Caco-2 (cell line): ENCODE data around the gene SEBOX. TPM values are rescaled to one million over a fixed set of nuclear protein-coding genes. Genes with fewer than 3 reads are reported as not detected.

ENCODE experiments used
- BruUV-seq: library from RNA; stranded (reverse); fragments of 400-500 nt; replicated peaks from 2 replicates; lab custom pipeline; 2021; lab: Mats Ljungman, UMichigan
- CTCF ChIA-PET: fragments of 300-600 bp; sonication (Branson Sonifier 250); formaldehyde crosslinking; loops from one replicate; lab custom pipeline; 2022; ENCODE audit warnings: antibody characterized with exemption; lab: Charles Lee
- POLR2A ChIA-PET: fragments of 300-600 bp; sonication (Branson Sonifier 250); formaldehyde crosslinking; loops from one replicate; lab custom pipeline; 2022; ENCODE audit warnings: antibody characterized with exemption; lab: Charles Lee
- DNase-seq, 2 experiments: peaks; one replicate each; pipeline versions ENCODE4 v3.0.0 to v3.0.0-alpha.2; 2020 to 2022
- H3K27me3 ChIP-seq: replicated peaks from 2 replicates; pipeline ENCODE4 v1.6.0; 2011; ENCODE audit warnings: low read length; ENCODE audit not compliant: control insufficient read depth, insufficient read depth
- H3K36me3 ChIP-seq: 2 replicates; pipeline ENCODE4 v1.5.1; 2011; ENCODE audit warnings: low read length; ENCODE audit not compliant: control insufficient read depth, insufficient read depth
- H3K4me1 ChIP-seq: fragments of 250-450 bp; sonication (Bioruptor Pico); 2 replicates; pipeline ENCODE4 v1.5.1; 2020; ENCODE audit warnings: mild to moderate bottlenecking
- H3K4me3 ChIP-seq: 2 replicates; pipeline ENCODE4 v1.5.1; 2011; ENCODE audit warnings: low read depth, mild to moderate bottlenecking, control low read depth, low read length
- H3K9me3 ChIP-seq: fragments of 250-450 bp; sonication (Bioruptor Pico); 2 replicates; pipeline ENCODE4 v1.5.1; 2020; ENCODE audit warnings: mild to moderate bottlenecking, moderate library complexity
- H3K27ac Mint-ChIP-seq: one replicate; pipeline ENCODE4 v1.8.0; 2022; ENCODE audit warnings: mixed read lengths; ENCODE audit not compliant: unreplicated experiment
- H3K27me3 Mint-ChIP-seq: one replicate; pipeline ENCODE4 v1.8.0; 2022; ENCODE audit warnings: mixed read lengths; ENCODE audit not compliant: insufficient read depth, unreplicated experiment
- H3K36me3 Mint-ChIP-seq: one replicate; pipeline ENCODE4 v1.8.0; 2022; ENCODE audit warnings: mild to moderate bottlenecking, mixed read lengths; ENCODE audit not compliant: insufficient read depth, unreplicated experiment
- H3K4me1 Mint-ChIP-seq: one replicate; pipeline ENCODE4 v1.8.0; 2022; ENCODE audit warnings: low read depth, mixed read lengths; ENCODE audit not compliant: unreplicated experiment
- H3K4me3 Mint-ChIP-seq: one replicate; pipeline ENCODE4 v1.8.0; 2022; ENCODE audit warnings: mild to moderate bottlenecking, moderate library complexity, mixed read lengths; ENCODE audit not compliant: unreplicated experiment
- H3K9me3 Mint-ChIP-seq: one replicate; pipeline ENCODE4 v1.8.0; 2022; ENCODE audit warnings: mixed read lengths; ENCODE audit not compliant: unreplicated experiment
- intact Hi-C: fragments of 100-400 bp; cut with micrococcal nuclease; formaldehyde crosslinking; loops from one replicate; pipeline ENCODE4 v1.10.0; 2022; ENCODE audit not compliant: unreplicated experiment
- total RNA-seq: library from RNA; stranded (reverse); gene quantifications from 2 replicates; pipeline ENCODE4 v1.2.3, GENCODE V29; 2022
- TF ChIP-seq, protein P1 (sequence below), 2 experiments: fragments of 200-600 bp in 1 of 2; IDR thresholded peaks; 1 replicate in 1 of 2; 2 replicates in 1 of 2; pipeline versions ENCODE4 v1.5.1 to v1.8.0; 2011 to 2022; ENCODE audit warnings: antibody characterized with exemption in 1 of 2, control low read depth in 1 of 2, inconsistent platforms in 1 of 2, low read depth in 1 of 2, low read length in 1 of 2, mild to moderate bottlenecking in 1 of 2, moderate library complexity in 1 of 2; ENCODE audit not compliant: insufficient read depth in 1 of 2, severe bottlenecking in 1 of 2, unreplicated experiment in 1 of 2

Gene SEBOX
- total RNA-seq, 1 experiment from 2014 or later: not detected

DNA sequence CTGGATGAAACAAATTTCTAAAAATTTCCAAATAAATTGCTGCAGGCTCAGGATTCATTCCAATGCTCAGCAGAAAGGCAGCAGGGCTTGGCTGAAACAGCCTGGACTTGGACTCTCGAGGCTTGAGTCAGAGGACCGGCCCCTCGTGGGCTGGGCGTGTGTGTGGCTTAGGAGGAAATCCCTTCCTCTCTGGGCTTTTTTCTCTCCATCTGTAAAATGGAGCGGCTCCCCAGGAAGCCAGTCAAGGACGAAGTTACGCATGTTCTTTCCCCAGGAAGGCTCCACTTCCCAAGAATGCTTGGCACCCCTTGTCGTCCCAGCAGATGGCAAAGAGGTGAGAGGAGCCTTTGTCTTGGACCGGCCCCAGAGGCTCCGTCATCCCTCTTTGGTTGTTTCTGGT is 27.5 kb upstream of the SEBOX start:
- no peaks in the 10 kb centered on the region for H3K27me3 ChIP-seq
- Mint-ChIP-seq H3K4me3 (no peak overlapping the region), H3K27ac (no peak overlapping the region), H3K9me3 (no peaks in the 10 kb centered on the region), H3K27me3 (no peaks in the 10 kb centered on the region), H3K36me3 (peaks cover 52% of the 10 kb centered on the region), H3K4me1 (peaks cover 54% of the 10 kb centered on the region)
- ChIA-PET CTCF (interaction anchor here (1.1 kb wide), 1 partner anchor 74 kb away, joined by 8 read pairs; no protein-coding TSS in a partner anchor), POLR2A (interaction anchor here (1.3 kb wide), 1 partner anchor 57 kb away, joined by 3 read pairs; the partner anchor contains the start of gene TNFAIP1)
- TF ChIP-seq, protein P1, sequence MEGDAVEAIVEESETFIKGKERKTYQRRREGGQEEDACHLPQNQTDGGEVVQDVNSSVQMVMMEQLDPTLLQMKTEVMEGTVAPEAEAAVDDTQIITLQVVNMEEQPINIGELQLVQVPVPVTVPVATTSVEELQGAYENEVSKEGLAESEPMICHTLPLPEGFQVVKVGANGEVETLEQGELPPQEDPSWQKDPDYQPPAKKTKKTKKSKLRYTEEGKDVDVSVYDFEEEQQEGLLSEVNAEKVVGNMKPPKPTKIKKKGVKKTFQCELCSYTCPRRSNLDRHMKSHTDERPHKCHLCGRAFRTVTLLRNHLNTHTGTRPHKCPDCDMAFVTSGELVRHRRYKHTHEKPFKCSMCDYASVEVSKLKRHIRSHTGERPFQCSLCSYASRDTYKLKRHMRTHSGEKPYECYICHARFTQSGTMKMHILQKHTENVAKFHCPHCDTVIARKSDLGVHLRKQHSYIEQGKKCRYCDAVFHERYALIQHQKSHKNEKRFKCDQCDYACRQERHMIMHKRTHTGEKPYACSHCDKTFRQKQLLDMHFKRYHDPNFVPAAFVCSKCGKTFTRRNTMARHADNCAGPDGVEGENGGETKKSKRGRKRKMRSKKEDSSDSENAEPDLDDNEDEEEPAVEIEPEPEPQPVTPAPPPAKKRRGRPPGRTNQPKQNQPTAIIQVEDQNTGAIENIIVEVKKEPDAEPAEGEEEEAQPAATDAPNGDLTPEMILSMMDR (IDR thresholded peaks at IDR 0.05; ENCODE audit: insufficient read depth in 1 of 2, low read depth in 1 of 2, low read length in 1 of 2, severe bottlenecking in 1 of 2, unreplicated experiment in 1 of 2): no peak
- no peaks in the 10 kb centered on the region for H3K9me3 ChIP-seq
- DNase-seq: no peak
- no peak overlapping the region for H3K4me3 ChIP-seq
- intact Hi-C loops: no loop called here
- peaks cover 74% of the 10 kb centered on the region for H3K4me1 ChIP-seq
- peaks cover 10% of the 10 kb centered on the region for H3K36me3 ChIP-seq
- BruUV-seq: no TSS peak

DNA sequence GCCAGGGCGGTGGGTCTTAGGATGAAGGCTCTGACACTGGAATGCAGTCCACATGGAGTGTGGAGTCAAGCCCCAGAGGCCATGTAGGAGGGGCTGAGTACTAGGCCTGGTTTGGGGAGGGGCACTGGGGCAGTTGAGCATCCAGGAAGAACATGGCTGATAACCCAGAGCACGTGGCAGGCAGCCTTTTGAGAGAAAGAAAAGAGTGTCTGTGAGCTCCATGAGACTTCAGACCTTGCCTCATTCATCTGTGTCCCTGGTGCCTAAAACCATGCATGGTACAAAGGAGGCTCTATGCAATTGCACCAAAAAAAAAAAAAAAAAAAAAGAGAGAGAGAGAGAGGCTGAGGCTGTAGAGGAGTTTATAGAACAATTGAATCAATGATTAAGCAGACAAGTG is 26.4 kb upstream of the SEBOX start:
- H3K4me1 ChIP-seq: peaks cover 63% of the 10 kb centered on the region
- no TSS peak for BruUV-seq
- H3K4me1 Mint-ChIP-seq: peaks cover 50% of the 10 kb centered on the region
- POLR2A ChIA-PET: interaction anchor here (0.6 to 1.3 kb wide), 4 partner anchors 14 to 56 kb away, joined by 3 to 21 read pairs (median 3); partner anchors contain the start of genes POLDIP2, SLC46A1, TNFAIP1 and VTN
- no peak overlapping the region for H3K4me3 Mint-ChIP-seq
- H3K36me3 Mint-ChIP-seq: peaks cover 42% of the 10 kb centered on the region
- no peaks in the 10 kb centered on the region for H3K27me3 ChIP-seq
- TF ChIP-seq, protein P1 (IDR thresholded peaks at IDR 0.05; ENCODE audit: insufficient read depth in 1 of 2, low read depth in 1 of 2, low read length in 1 of 2, severe bottlenecking in 1 of 2, unreplicated experiment in 1 of 2): no peak
- no peaks in the 10 kb centered on the region for H3K27me3 Mint-ChIP-seq
- CTCF ChIA-PET: interaction anchor here (0.6 to 1.1 kb wide), 3 partner anchors 21 to 75 kb away, joined by 5 to 8 read pairs (median 8); partner anchors contain the start of gene VTN
- H3K9me3 ChIP-seq: no peaks in the 10 kb centered on the region
- no peaks in the 10 kb centered on the region for H3K9me3 Mint-ChIP-seq
- peak overlapping the region; percentile 56 for H3K27ac Mint-ChIP-seq
- peaks cover 6% of the 10 kb centered on the region for H3K36me3 ChIP-seq
- intact Hi-C loops: no loop called here
- DNase-seq: no peak
- H3K4me3 ChIP-seq: no peak overlapping the region

- peaks cover 59% of the 10 kb centered on the region for H3K4me1 ChIP-seq
- Mint-ChIP-seq H3K27me3 (no peaks in the 10 kb centered on the region), H3K4me1 (peaks cover 49% of the 10 kb centered on the region), H3K9me3 (no peaks in the 10 kb centered on the region), H3K36me3 (peaks cover 37% of the 10 kb centered on the region), H3K27ac (peak overlapping the region; percentile 56), H3K4me3 (no peak overlapping the region)
- no peaks in the 10 kb centered on the region for H3K27me3 ChIP-seq
- CTCF ChIA-PET: no interaction called here
- H3K4me3 ChIP-seq: no peak overlapping the region
- TF ChIP-seq, protein P1 (IDR thresholded peaks at IDR 0.05; ENCODE audit: insufficient read depth in 1 of 2, low read depth in 1 of 2, low read length in 1 of 2, severe bottlenecking in 1 of 2, unreplicated experiment in 1 of 2): no peak
- DNase-seq: no peak
- no peaks in the 10 kb centered on the region for H3K9me3 ChIP-seq
- POLR2A ChIA-PET: interaction anchor here (0.9 to 1.3 kb wide), 3 partner anchors 15 to 55 kb away, joined by 3 read pairs; partner anchors contain the start of genes SLC46A1, TNFAIP1 and VTN
- intact Hi-C loops: no loop called here
- BruUV-seq: no TSS peak
- H3K36me3 ChIP-seq: peaks cover 6% of the 10 kb centered on the region
Measured at GRCh38 chr17:28390984-28391383, 26.0 kb upstream of the SEBOX start.
